ENCODE measurements around the gene GRK1. TPM values are rescaled to one million over a fixed set of nuclear protein-coding genes. Genes with fewer than 3 reads are reported as not detected.

Gene GRK1
- total and polyA plus RNA-seq, 2 of the 4 experiments (the other 2 are of a cell fraction), result not detected

- Histone ChIP-seq H2AK9ac (replicated peaks; ENCODE audit: low read depth, low read length, poor library complexity) (no peak overlapping the region), H3K4me2 (ENCODE audit: low read depth, low read length) (no peak overlapping the region), H3K9ac (ENCODE audit: low read depth, low read length) (no peak overlapping the region), H2BK15ac (ENCODE audit: low read depth, low read length) (no peak overlapping the region), H3K14ac (replicated peaks; ENCODE audit: low read depth, low read length) (no peak overlapping the region), H4K5ac (ENCODE audit: low read depth, low read length) (no peak overlapping the region), H2BK20ac (ENCODE audit: low read depth, low read length) (no peak overlapping the region), H3K56ac (ENCODE audit: extremely low read depth, insufficient read depth, low read length) (no peak overlapping the region), H2BK5ac (ENCODE audit: low read depth, low read length, poor library complexity, severe bottlenecking) (no peak overlapping the region), H3K36me3 (ENCODE audit: control insufficient read depth, insufficient read depth, low read length) (no peaks in the 10 kb centered on the region), H4K91ac (ENCODE audit: insufficient read depth, low read depth, low read length) (no peak overlapping the region), H3K4me1 (ENCODE audit: control insufficient read depth, insufficient read depth, low read length) (no peaks in the 10 kb centered on the region), H2BK120ac (ENCODE audit: low read depth, low read length) (no peak overlapping the region), H3K27ac (ENCODE audit: insufficient read depth, low read length) (no peak overlapping the region), H3K18ac (ENCODE audit: low read depth, low read length) (no peak overlapping the region), H3K4me3 (ENCODE audit: insufficient read depth, low read depth, low read length) (no peak overlapping the region), H3K4ac (ENCODE audit: low read depth, low read length) (no peak overlapping the region), H4K20me1 (ENCODE audit: insufficient read depth, low read length) (0 out of 2 replicates have a peak, but pooled peaks cover 2% of the 10 kb centered on the region), H3K23ac (ENCODE audit: low read depth, low read length) (no peak overlapping the region), H3K79me1 (ENCODE audit: low read depth in 1 of 2, low read length in 2 of 2) (no peaks in the 10 kb centered on the region), H2AK5ac (ENCODE audit: low read depth, low read length) (no peak overlapping the region), H2AFZ (replicated peaks; ENCODE audit: low read length, poor library complexity) (no peak overlapping the region), H3K9me1 (ENCODE audit: insufficient read depth, low read length) (no peaks in the 10 kb centered on the region), H4K8ac (ENCODE audit: low read depth in 2 of 2, low read length in 2 of 2) (no peak overlapping the region), H3K9me3 (ENCODE audit: control insufficient read depth, insufficient read depth, low read length) (peaks cover 3% of the 10 kb centered on the region), H3K27me3 (ENCODE audit: control insufficient read depth, insufficient read depth, low read length) (peaks cover 7% of the 10 kb centered on the region)
- in situ Hi-C loops (cut with MboI; ENCODE audit: low sequenced_read_pairs), result no loop called here
- intact Hi-C loops (cut with micrococcal nuclease), result no loop called here
- ATAC-seq (ENCODE audit: low read depth), result no peak
- no peak for TF ChIP-seq BHLHE40 (IDR thresholded peaks at IDR 0.05; ENCODE audit: low read depth, low read length)
- TF ChIP-seq, protein P1, sequence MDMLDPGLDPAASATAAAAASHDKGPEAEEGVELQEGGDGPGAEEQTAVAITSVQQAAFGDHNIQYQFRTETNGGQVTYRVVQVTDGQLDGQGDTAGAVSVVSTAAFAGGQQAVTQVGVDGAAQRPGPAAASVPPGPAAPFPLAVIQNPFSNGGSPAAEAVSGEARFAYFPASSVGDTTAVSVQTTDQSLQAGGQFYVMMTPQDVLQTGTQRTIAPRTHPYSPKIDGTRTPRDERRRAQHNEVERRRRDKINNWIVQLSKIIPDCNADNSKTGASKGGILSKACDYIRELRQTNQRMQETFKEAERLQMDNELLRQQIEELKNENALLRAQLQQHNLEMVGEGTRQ (IDR thresholded peaks at IDR 0.05; ENCODE audit: low read depth, low read length), result no peak
- no peak for TF ChIP-seq MAFK (IDR thresholded peaks at IDR 0.05; ENCODE audit: low read depth, low read length)
- TF ChIP-seq MXI1 (IDR thresholded peaks at IDR 0.05; ENCODE audit: borderline replicate concordance, low read depth, low read length), result no peak
- TF ChIP-seq POLR2A (IDR thresholded peaks at IDR 0.05; ENCODE audit: low read depth, low read length), result no peak
- TF ChIP-seq MAZ (IDR thresholded peaks at IDR 0.05; ENCODE audit: borderline replicate concordance, low read depth, low read length), result no peak
- no peak for TF ChIP-seq CHD1 (IDR thresholded peaks at IDR 0.05; ENCODE audit: low read depth, low read length)
- TF ChIP-seq CTCF (conservative IDR thresholded peaks at IDR 0.05; ENCODE audit: low read depth, low read length), result no peak
- TF ChIP-seq RAD21 (IDR thresholded peaks at IDR 0.05; ENCODE audit: low read length), result no peak
- TF ChIP-seq NFE2L2 (IDR thresholded peaks at IDR 0.05; ENCODE audit: low read depth, low read length), result no peak
- TF ChIP-seq RCOR1 (IDR thresholded peaks at IDR 0.05; ENCODE audit: insufficient replicate concordance, low read length), result no peak
- TF ChIP-seq ELK1 (IDR thresholded peaks at IDR 0.05; ENCODE audit: borderline replicate concordance, low read depth, low read length), result no peak
- no peak for TF ChIP-seq SMC3 (IDR thresholded peaks at IDR 0.05; ENCODE audit: low read depth, low read length)
- no peak for TF ChIP-seq RFX5 (IDR thresholded peaks at IDR 0.05; ENCODE audit: low read depth, low read length)
- no peak for TF ChIP-seq FOS (IDR thresholded peaks at IDR 0.05; ENCODE audit: low read depth, low read length)
- TF ChIP-seq CEBPB (IDR thresholded peaks at IDR 0.05; ENCODE audit: low read depth, low read length), result no peak
- POLR2A ChIA-PET (ENCODE audit: unreplicated experiment), result no interaction called here
- CTCF ChIA-PET, result no interaction called here
- WGBS, 2 experiments (ENCODE audit: extremely low coverage in 2 of 2, insufficient read length in 1 of 2), result no CpG with 5 or more reads among the region's 3 CpGs
- dilution Hi-C loops (cut with HindIII; ENCODE audit: low sequenced_read_pairs, unreplicated experiment), result no loop called here
- DNase-seq, result no peak
- BruUV-seq (replicated peaks), result no TSS peak
These were observed 7.0 kb upstream of the GRK1 start for GRCh38 chr13:113660066-113660465.

Data from IMR-90 (cell line).